GM12878 (cell line): ENCODE results near the gene ZNF425. TPM values are rescaled to one million over a fixed set of nuclear protein-coding genes. Genes with fewer than 3 reads are reported as not detected.

Experiments
- ATAC-seq: fragments of 200-7000 bp; cut with Tn5 transposase; 3 replicates; pipeline ENCODE4 v1.9.1; 2020; ENCODE audit warnings: mild to moderate bottlenecking, moderate library complexity
- BruUV-seq: library from RNA; stranded (reverse); fragments of 400-500 nt; replicated peaks from 2 replicates; lab custom pipeline; 2021; lab: Mats Ljungman, UMichigan
- CTCF ChIA-PET: fragments of 300-600 bp; sonication (Branson Sonifier 250); formaldehyde crosslinking; extraction: SDS; loops from one replicate; lab custom pipeline; 2021; ENCODE audit warnings: inconsistent platforms; lab: Yijun Ruan, JAX
- POLR2A ChIA-PET: fragments of 350-600 bp; formaldehyde crosslinking; extraction: SDS; loops from one replicate; lab custom pipeline; 2021; ENCODE audit warnings: inconsistent platforms; lab: Charles Lee
- RAD21 ChIA-PET: fragments of 300-600 bp; sonication (Branson Sonifier 250); formaldehyde crosslinking; loops from one replicate; lab custom pipeline; 2023; ENCODE audit warnings: antibody characterized with exemption; ENCODE audit not compliant: unreplicated experiment; lab: Charles Lee
- SMC1A ChIA-PET: fragments of 300-600 bp; sonication (Branson Sonifier 250); formaldehyde crosslinking; loops from one replicate; lab custom pipeline; 2023; ENCODE audit not compliant: unreplicated experiment, uncharacterized antibody; lab: Charles Lee
- DNase-seq: peaks from one replicate; pipeline ENCODE4 v3.0.0-alpha.2; 2011; ENCODE audit warnings: low read depth, low spot score
- FAIRE-seq: peaks from 3 replicates; lab custom pipeline; 2011; peaks lifted over from hg19 to GRCh38; lab: Jason Lieb, UNC
- H2AFZ ChIP-seq: 2 replicates; pipeline ENCODE4 v1.6.0; 2011; ENCODE audit warnings: low read depth, low read length, control low read depth; ENCODE audit not compliant: control insufficient read depth
- H3K27ac ChIP-seq: 2 replicates; pipeline ENCODE4 v1.5.1; 2011; ENCODE audit warnings: control low read depth; ENCODE audit not compliant: control insufficient read depth, insufficient read depth
- H3K27me3 ChIP-seq, 2 experiments: replicated peaks in 1 of 2; 2 replicates each; pipeline versions ENCODE4 v1.6.0 to v1.6.1; 2011; ENCODE audit warnings: low read length in 1 of 2; ENCODE audit not compliant: control insufficient read depth in 2 of 2, insufficient read depth in 2 of 2
- H3K36me3 ChIP-seq, 2 experiments: 2 replicates each; pipeline ENCODE4 v1.5.1; 2011; ENCODE audit warnings: low read length in 1 of 2; ENCODE audit not compliant: control insufficient read depth in 2 of 2, insufficient read depth in 2 of 2
- H3K4me1 ChIP-seq: 2 replicates; pipeline ENCODE4 v1.6.1; 2011; ENCODE audit warnings: mild to moderate bottlenecking, low read length, moderate library complexity, mixed read lengths; ENCODE audit not compliant: control insufficient read depth, insufficient read depth
- H3K4me2 ChIP-seq: 2 replicates; pipeline ENCODE4 v1.6.0; 2011; ENCODE audit warnings: control low read depth; ENCODE audit not compliant: control insufficient read depth, insufficient read depth
- H3K4me3 ChIP-seq: fragments of 200-600 bp; sonication (generic); 2 replicates; pipeline ENCODE4 v1.5.1; 2016
- H3K79me2 ChIP-seq: 2 replicates; pipeline ENCODE4 v1.6.0; 2011; ENCODE audit warnings: low read length; ENCODE audit not compliant: control insufficient read depth, insufficient read depth
- H3K9ac ChIP-seq: 2 replicates; pipeline ENCODE4 v1.8.0; 2011; ENCODE audit warnings: low read length, control low read depth, mixed read lengths; ENCODE audit not compliant: control insufficient read depth, insufficient read depth
- H3K9me3 ChIP-seq: replicated peaks from 3 replicates; pipeline ENCODE4 v1.5.1; 2011; ENCODE audit warnings: mild to moderate bottlenecking, low read length; ENCODE audit not compliant: control insufficient read depth, insufficient read depth
- H4K20me1 ChIP-seq: 2 replicates; pipeline ENCODE4 v1.6.0; 2011; ENCODE audit not compliant: control insufficient read depth, insufficient read depth
- CREM ChIP-seq: IDR thresholded peaks from 2 replicates; pipeline ENCODE4 v1.6.1; 2014; ENCODE audit warnings: antibody characterized with exemption, low read depth
- EZH2 ChIP-seq: IDR thresholded peaks from 2 replicates; pipeline ENCODE4 v1.6.1; 2012; ENCODE audit warnings: low read depth, mild to moderate bottlenecking, control low read depth, inconsistent platforms, low read length, borderline replicate concordance; ENCODE audit not compliant: control insufficient read depth
- FOXM1 ChIP-seq: IDR thresholded peaks from 2 replicates; pipeline ENCODE4 v1.6.1; 2012; ENCODE audit warnings: low read depth, mild to moderate bottlenecking, inconsistent platforms, low read length, moderate library complexity
- HDAC6 ChIP-seq: fragments of 200-600 bp; sonication (generic); IDR thresholded peaks from one replicate; pipeline ENCODE4 v1.8.0; 2017; ENCODE audit warnings: antibody characterized with exemption; ENCODE audit not compliant: unreplicated experiment
- MEF2A ChIP-seq: IDR thresholded peaks from 2 replicates; pipeline ENCODE4 v1.6.1; 2011; ENCODE audit warnings: low read depth, mild to moderate bottlenecking, low read length, moderate library complexity; ENCODE audit not compliant: insufficient read depth
- POU2F2 ChIP-seq: IDR thresholded peaks from 3 replicates; pipeline ENCODE4 v1.6.1; 2011; ENCODE audit warnings: low read depth, mild to moderate bottlenecking, low read length, borderline replicate concordance
- RBBP5 ChIP-seq: fragments of 200-600 bp; sonication (generic); conservative IDR thresholded peaks from 2 replicates; pipeline ENCODE4 v1.6.1; 2016
- SIX5 ChIP-seq: IDR thresholded peaks from 2 replicates; pipeline ENCODE4 v1.6.1; 2011; ENCODE audit warnings: mild to moderate bottlenecking, low read depth, low read length, moderate library complexity; ENCODE audit not compliant: severe bottlenecking
- SMC3 ChIP-seq: IDR thresholded peaks from 2 replicates; pipeline ENCODE4 v1.6.1; 2011; ENCODE audit warnings: low read length, improper control_type of control experiment, borderline replicate concordance
- WGBS: methylation state at CpG from one replicate; pipeline ENCODE4 v1.1.6; 2016; ENCODE audit warnings: low lambda C conversion rate; ENCODE audit not compliant: insufficient replicate concordance, insufficient coverage; ENCODE audit errors: missing lambda C conversion rate; 5-methylcytosine and 5-hydroxymethylcytosine counted together
- in situ Hi-C: fragments of 300-500 bp; cut with MboI; formaldehyde crosslinking; loops from 9 replicates; pipeline ENCODE4 v1.14.3; 2018; ENCODE audit warnings: mixed read lengths
- intact Hi-C: fragments of 100-400 bp; cut with micrococcal nuclease; formaldehyde crosslinking; loops from one replicate; pipeline ENCODE4 v1.14.2; 2022; ENCODE audit not compliant: unreplicated experiment
- polyA plus RNA-seq, 11 experiments: library from polyadenylated mRNA; depleted of rRNA in 4 of 11; unstranded in 6 of 11; stranded (reverse) in 5 of 11; fragments of >200 nt; fragmentation: Nextera tagmentation in 4 of 11; fragmentation: Illumina TruSeq in 1 of 11; extraction: Ambion mirVana in 4 of 11; extraction: Trizol in 1 of 11; gene quantifications; 1 replicate in 1 of 11; 2 replicates in 10 of 11; pipeline versions ENCODE4 v1.2.1 to v1.2.3, GENCODE V29; 2011 to 2016; ENCODE audit warnings: inconsistent platforms in 2 of 11, missing spikeins in 2 of 11, low read depth in 1 of 11
- total RNA-seq, 4 experiments: library from RNA; depleted of rRNA in 3 of 4; stranded (reverse); fragments of >200 nt in 3 of 4; fragmentation: Illumina TruSeq in 1 of 4; extraction: Trizol in 1 of 4; gene quantifications; 2 replicates each; pipeline versions ENCODE4 v1.2.1 to v1.2.3, GENCODE V29; 2013 to 2021
- TF ChIP-seq, protein P1 (sequence below): IDR thresholded peaks from 2 replicates; pipeline ENCODE4 v1.6.1; 2012; ENCODE audit warnings: improper control_type of control experiment, low read depth, low read length; ENCODE audit not compliant: insufficient replicate concordance
- TF ChIP-seq, protein P2 (sequence below): fragments of 450-650 bp; formaldehyde crosslinking; IDR thresholded peaks from 2 replicates; pipeline ENCODE4 v1.5.0; 2022; ENCODE audit warnings: mild to moderate bottlenecking, missing genetic modification characterization

Gene ZNF425
- total and polyA plus RNA-seq, 10 of the 15 experiments (the other 5 are each of a cell fraction or from before 2014, with no cell fraction given): 0.19 to 1.8 (median 0.91) TPM

GRCh38 chr7:149140831-149141230 is 14.7 kb upstream of the ZNF425 start:
- BruUV-seq: no TSS peak
- FAIRE-seq: no peak
- WGBS: 100% methylated on average over 3 of the region's 3 CpGs
- ChIA-PET SMC1A (no interaction called here), CTCF (no interaction called here), POLR2A (interaction anchor here (0.6 kb wide), 1 partner anchor 53 kb away, joined by 5 read pairs; no protein-coding TSS in a partner anchor), RAD21 (no interaction called here)
- H2AFZ ChIP-seq: no peak overlapping the region
- no peak overlapping the region for H3K4me3 ChIP-seq
- H3K27ac ChIP-seq: no peak overlapping the region
- in situ Hi-C loops: no loop called here
- intact Hi-C loops: loop anchor here (10.0 kb wide), 1 partner anchor 284 kb away; no protein-coding TSS in a partner anchor
- DNase-seq: no peak
- H4K20me1 ChIP-seq: no peaks in the 10 kb centered on the region
- H3K36me3 ChIP-seq: no peaks in the 10 kb centered on the region
- H3K27me3 ChIP-seq: no peaks in the 10 kb centered on the region
- no peak for ATAC-seq
- no peak overlapping the region for H3K9ac ChIP-seq
- no peak for TF ChIP-seq EZH2
- TF ChIP-seq FOXM1: no peak
- TF ChIP-seq, protein P1, sequence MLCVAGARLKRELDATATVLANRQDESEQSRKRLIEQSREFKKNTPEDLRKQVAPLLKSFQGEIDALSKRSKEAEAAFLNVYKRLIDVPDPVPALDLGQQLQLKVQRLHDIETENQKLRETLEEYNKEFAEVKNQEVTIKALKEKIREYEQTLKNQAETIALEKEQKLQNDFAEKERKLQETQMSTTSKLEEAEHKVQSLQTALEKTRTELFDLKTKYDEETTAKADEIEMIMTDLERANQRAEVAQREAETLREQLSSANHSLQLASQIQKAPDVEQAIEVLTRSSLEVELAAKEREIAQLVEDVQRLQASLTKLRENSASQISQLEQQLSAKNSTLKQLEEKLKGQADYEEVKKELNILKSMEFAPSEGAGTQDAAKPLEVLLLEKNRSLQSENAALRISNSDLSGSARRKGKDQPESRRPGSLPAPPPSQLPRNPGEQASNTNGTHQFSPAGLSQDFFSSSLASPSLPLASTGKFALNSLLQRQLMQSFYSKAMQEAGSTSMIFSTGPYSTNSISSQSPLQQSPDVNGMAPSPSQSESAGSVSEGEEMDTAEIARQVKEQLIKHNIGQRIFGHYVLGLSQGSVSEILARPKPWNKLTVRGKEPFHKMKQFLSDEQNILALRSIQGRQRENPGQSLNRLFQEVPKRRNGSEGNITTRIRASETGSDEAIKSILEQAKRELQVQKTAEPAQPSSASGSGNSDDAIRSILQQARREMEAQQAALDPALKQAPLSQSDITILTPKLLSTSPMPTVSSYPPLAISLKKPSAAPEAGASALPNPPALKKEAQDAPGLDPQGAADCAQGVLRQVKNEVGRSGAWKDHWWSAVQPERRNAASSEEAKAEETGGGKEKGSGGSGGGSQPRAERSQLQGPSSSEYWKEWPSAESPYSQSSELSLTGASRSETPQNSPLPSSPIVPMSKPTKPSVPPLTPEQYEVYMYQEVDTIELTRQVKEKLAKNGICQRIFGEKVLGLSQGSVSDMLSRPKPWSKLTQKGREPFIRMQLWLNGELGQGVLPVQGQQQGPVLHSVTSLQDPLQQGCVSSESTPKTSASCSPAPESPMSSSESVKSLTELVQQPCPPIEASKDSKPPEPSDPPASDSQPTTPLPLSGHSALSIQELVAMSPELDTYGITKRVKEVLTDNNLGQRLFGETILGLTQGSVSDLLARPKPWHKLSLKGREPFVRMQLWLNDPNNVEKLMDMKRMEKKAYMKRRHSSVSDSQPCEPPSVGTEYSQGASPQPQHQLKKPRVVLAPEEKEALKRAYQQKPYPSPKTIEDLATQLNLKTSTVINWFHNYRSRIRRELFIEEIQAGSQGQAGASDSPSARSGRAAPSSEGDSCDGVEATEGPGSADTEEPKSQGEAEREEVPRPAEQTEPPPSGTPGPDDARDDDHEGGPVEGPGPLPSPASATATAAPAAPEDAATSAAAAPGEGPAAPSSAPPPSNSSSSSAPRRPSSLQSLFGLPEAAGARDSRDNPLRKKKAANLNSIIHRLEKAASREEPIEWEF: no peak
- TF ChIP-seq, protein P2, sequence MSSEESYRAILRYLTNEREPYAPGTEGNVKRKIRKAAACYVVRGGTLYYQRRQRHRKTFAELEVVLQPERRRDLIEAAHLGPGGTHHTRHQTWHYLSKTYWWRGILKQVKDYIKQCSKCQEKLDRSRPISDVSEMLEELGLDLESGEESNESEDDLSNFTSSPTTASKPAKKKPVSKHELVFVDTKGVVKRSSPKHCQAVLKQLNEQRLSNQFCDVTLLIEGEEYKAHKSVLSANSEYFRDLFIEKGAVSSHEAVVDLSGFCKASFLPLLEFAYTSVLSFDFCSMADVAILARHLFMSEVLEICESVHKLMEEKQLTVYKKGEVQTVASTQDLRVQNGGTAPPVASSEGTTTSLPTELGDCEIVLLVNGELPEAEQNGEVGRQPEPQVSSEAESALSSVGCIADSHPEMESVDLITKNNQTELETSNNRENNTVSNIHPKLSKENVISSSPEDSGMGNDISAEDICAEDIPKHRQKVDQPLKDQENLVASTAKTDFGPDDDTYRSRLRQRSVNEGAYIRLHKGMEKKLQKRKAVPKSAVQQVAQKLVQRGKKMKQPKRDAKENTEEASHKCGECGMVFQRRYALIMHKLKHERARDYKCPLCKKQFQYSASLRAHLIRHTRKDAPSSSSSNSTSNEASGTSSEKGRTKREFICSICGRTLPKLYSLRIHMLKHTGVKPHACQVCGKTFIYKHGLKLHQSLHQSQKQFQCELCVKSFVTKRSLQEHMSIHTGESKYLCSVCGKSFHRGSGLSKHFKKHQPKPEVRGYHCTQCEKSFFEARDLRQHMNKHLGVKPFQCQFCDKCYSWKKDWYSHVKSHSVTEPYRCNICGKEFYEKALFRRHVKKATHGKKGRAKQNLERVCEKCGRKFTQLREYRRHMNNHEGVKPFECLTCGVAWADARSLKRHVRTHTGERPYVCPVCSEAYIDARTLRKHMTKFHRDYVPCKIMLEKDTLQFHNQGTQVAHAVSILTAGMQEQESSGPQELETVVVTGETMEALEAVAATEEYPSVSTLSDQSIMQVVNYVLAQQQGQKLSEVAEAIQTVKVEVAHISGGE (CRISPR knock-in tag): no peak
- no peak for TF ChIP-seq HDAC6
- no peak for TF ChIP-seq RBBP5
- TF ChIP-seq POU2F2: no peak
- TF ChIP-seq MEF2A: no peak
- no peak for TF ChIP-seq SIX5
- no peak for TF ChIP-seq SMC3
- TF ChIP-seq CREM: no peak
- no peaks in the 10 kb centered on the region for H3K9me3 ChIP-seq
- H3K79me2 ChIP-seq: peaks cover 9% of the 10 kb centered on the region
- peaks cover 5% of the 10 kb centered on the region for H3K4me1 ChIP-seq
- no peak overlapping the region for H3K4me2 ChIP-seq
